H1 (cell line): ENCODE data around the gene PSMC1. TPM values are rescaled to one million over a fixed set of nuclear protein-coding genes. Genes with fewer than 3 reads are reported as not detected.

Source experiments
- CTCF ChIA-PET: fragments of 300-600 bp; sonication (Branson Sonifier 250); formaldehyde crosslinking; loops from one replicate; lab custom pipeline; 2021; ENCODE audit not compliant: partially characterized antibody; lab: Charles Lee
- POLR2A ChIA-PET: fragments of 300-600 bp; sonication (Branson Sonifier 250); formaldehyde crosslinking; loops from one replicate; lab custom pipeline; 2021; ENCODE audit warnings: inconsistent platforms; ENCODE audit not compliant: partially characterized antibody; lab: Charles Lee
- DNase-seq, 2 experiments: peaks; one replicate each; pipeline versions ENCODE4 v3.0.0 to v3.0.0-alpha.2; 2010 to 2022; ENCODE audit warnings: low spot score in 2 of 2, low read depth in 1 of 2, mixed read lengths in 1 of 2
- FAIRE-seq: peaks from 2 replicates; lab custom pipeline; 2011; peaks lifted over from hg19 to GRCh38; lab: Jason Lieb, UNC
- H2AFZ ChIP-seq: 2 replicates; pipeline ENCODE4 v1.8.1; 2012; ENCODE audit warnings: low read length, inconsistent platforms
- H2AK5ac ChIP-seq: 2 replicates; pipeline ENCODE4 v1.6.1; 2013; ENCODE audit warnings: low read depth, low read length
- H2BK120ac ChIP-seq: replicated peaks from 2 replicates; pipeline ENCODE3; 2013; ENCODE audit warnings: low read depth, low read length, inconsistent platforms
- H2BK12ac ChIP-seq: 2 replicates; pipeline ENCODE4 v1.6.1; 2013; ENCODE audit warnings: low read depth, low read length
- H2BK15ac ChIP-seq: 2 replicates; pipeline ENCODE4 v1.6.1; 2013; ENCODE audit warnings: low read length
- H2BK20ac ChIP-seq: 2 replicates; pipeline ENCODE4 v1.6.1; 2013; ENCODE audit warnings: low read length
- H2BK5ac ChIP-seq: 2 replicates; pipeline ENCODE4 v1.6.1; 2013; ENCODE audit warnings: low read depth, low read length
- H3K14ac ChIP-seq: 2 replicates; pipeline ENCODE4 v1.6.1; 2013; ENCODE audit warnings: inconsistent platforms; ENCODE audit not compliant: insufficient read length
- H3K18ac ChIP-seq: 2 replicates; pipeline ENCODE4 v1.6.1; 2013; ENCODE audit warnings: low read length; ENCODE audit errors: extremely low read depth
- H3K23ac ChIP-seq: 2 replicates; pipeline ENCODE4 v1.6.1; 2013; ENCODE audit warnings: inconsistent platforms; ENCODE audit not compliant: insufficient read length
- H3K23me2 ChIP-seq: 2 replicates; pipeline ENCODE4 v1.6.1; 2013; ENCODE audit warnings: low read depth, low read length
- H3K27ac ChIP-seq: 2 replicates; pipeline ENCODE4 v1.6.1; 2011; ENCODE audit warnings: low read depth, low read length, inconsistent platforms
- H3K27me3 ChIP-seq, 4 experiments: replicated peaks in 1 of 4; 1 replicate in 1 of 4; 2 replicates in 3 of 4; pipeline versions ENCODE4 v1.6.1 to v1.8.1; 2011 to 2013; ENCODE audit warnings: low read length in 3 of 4, mild to moderate bottlenecking in 3 of 4, inconsistent platforms in 2 of 4, mixed read lengths in 2 of 4, moderate library complexity in 1 of 4; ENCODE audit not compliant: control insufficient read depth in 3 of 4, insufficient read depth in 3 of 4; ENCODE audit errors: extremely low read depth in 1 of 4
- H3K36me3 ChIP-seq, 4 experiments: 2 replicates each; pipeline versions ENCODE4 v1.6.1 to v1.8.1; 2011 to 2013; ENCODE audit warnings: mild to moderate bottlenecking in 4 of 4, low read length in 3 of 4, moderate library complexity in 2 of 4, control low read depth in 1 of 4, inconsistent platforms in 1 of 4; ENCODE audit not compliant: insufficient read depth in 4 of 4, control insufficient read depth in 2 of 4
- H3K4ac ChIP-seq: replicated peaks from 2 replicates; pipeline ENCODE3; 2013; ENCODE audit warnings: low read length, low read depth, mixed read lengths, inconsistent platforms; ENCODE audit not compliant: insufficient read length
- H3K4me1 ChIP-seq, 4 experiments: replicated peaks in 1 of 4; 1 replicate in 1 of 4; 2 replicates in 3 of 4; pipeline versions ENCODE4 v1.6.1 to v1.8.1; 2011 to 2013; ENCODE audit warnings: low read length in 3 of 4, inconsistent platforms in 2 of 4, mixed read lengths in 1 of 4; ENCODE audit not compliant: insufficient read depth in 4 of 4, control insufficient read depth in 3 of 4
- H3K4me2 ChIP-seq, 2 experiments: 2 replicates each; pipeline versions ENCODE4 v1.6.1 to v1.8.1; 2011 to 2013; ENCODE audit warnings: low read depth in 2 of 2, low read length in 2 of 2, control low read depth in 1 of 2, inconsistent platforms in 1 of 2, mild to moderate bottlenecking in 1 of 2; ENCODE audit not compliant: insufficient read depth in 1 of 2
- H3K4me3 ChIP-seq, 4 experiments: fragments of 200-600, 300-600 bp in 1 of 4; sonication (generic), shearing (Covaris generic), sonication (Bioruptor Twin) in 1 of 4; 2 replicates each; pipeline versions ENCODE4 v1.5.1 to v1.8.1; 2011 to 2016; ENCODE audit warnings: low read length in 4 of 4, low read depth in 3 of 4, control low read depth in 2 of 4, inconsistent platforms in 2 of 4, mild to moderate bottlenecking in 2 of 4, mixed read lengths in 1 of 4, moderate library complexity in 1 of 4; ENCODE audit not compliant: insufficient read depth in 2 of 4; ENCODE audit errors: extremely low read depth in 1 of 4
- H3K56ac ChIP-seq: replicated peaks from 2 replicates; pipeline ENCODE3; 2013; ENCODE audit warnings: low read depth, mild to moderate bottlenecking, mixed read lengths, low read length, inconsistent platforms; ENCODE audit not compliant: insufficient read length
- H3K79me1 ChIP-seq: 2 replicates; pipeline ENCODE4 v1.6.1; 2013; ENCODE audit warnings: low read depth, low read length, control low read depth
- H3K79me2 ChIP-seq, 2 experiments: 2 replicates each; pipeline versions ENCODE4 v1.6.1 to v1.8.1; 2012 to 2013; ENCODE audit warnings: low read length in 2 of 2, mild to moderate bottlenecking in 2 of 2, inconsistent platforms in 1 of 2; ENCODE audit not compliant: insufficient read depth in 2 of 2, control insufficient read depth in 1 of 2
- H3K9ac ChIP-seq, 4 experiments: replicated peaks in 1 of 4; 1 replicate in 1 of 4; 2 replicates in 3 of 4; pipeline versions ENCODE4 v1.6.1 to v1.8.1; 2011 to 2013; ENCODE audit warnings: low read depth in 3 of 4, low read length in 3 of 4, control low read depth in 2 of 4, mild to moderate bottlenecking in 2 of 4, moderate library complexity in 2 of 4, inconsistent platforms in 1 of 4; ENCODE audit errors: extremely low read depth in 1 of 4
- H3K9me3 ChIP-seq, 2 experiments: 2 replicates each; pipeline versions ENCODE4 v1.6.1 to v1.8.1; 2012 to 2013; ENCODE audit warnings: mild to moderate bottlenecking in 2 of 2, moderate library complexity in 2 of 2, control low read depth in 1 of 2, inconsistent platforms in 1 of 2, low read depth in 1 of 2, low read length in 1 of 2, mixed read lengths in 1 of 2; ENCODE audit not compliant: insufficient read depth in 2 of 2
- H4K20me1 ChIP-seq, 2 experiments: replicated peaks in 1 of 2; 2 replicates each; pipeline versions ENCODE3 to v1.8.1; 2011 to 2013; ENCODE audit warnings: inconsistent platforms in 2 of 2, low read length in 2 of 2, mild to moderate bottlenecking in 1 of 2; ENCODE audit not compliant: insufficient read depth in 2 of 2, control insufficient read depth in 1 of 2
- H4K5ac ChIP-seq: 2 replicates; pipeline ENCODE4 v1.6.1; 2013; ENCODE audit warnings: low read length, low read depth, mixed read lengths, inconsistent platforms; ENCODE audit not compliant: insufficient read length
- H4K8ac ChIP-seq: 2 replicates; pipeline ENCODE4 v1.8.0; 2013; ENCODE audit warnings: mild to moderate bottlenecking, moderate library complexity, low read length, inconsistent platforms; ENCODE audit not compliant: insufficient read depth; ENCODE audit errors: extremely low read depth
- H4K91ac ChIP-seq: replicated peaks from 2 replicates; pipeline ENCODE3; 2013; ENCODE audit warnings: low read length, mixed read lengths, inconsistent platforms; ENCODE audit not compliant: insufficient read length
- CBX5 ChIP-seq: fragments of 300-800, 300-1000 bp; sonication (generic); IDR thresholded peaks from 2 replicates; pipeline ENCODE4 v1.7.1; 2016; ENCODE audit warnings: antibody characterized with exemption, low read length, low read depth
- CEBPB ChIP-seq: IDR thresholded peaks from 2 replicates; pipeline ENCODE4 v1.6.1; 2012; ENCODE audit warnings: low read depth, low read length
- EP300 ChIP-seq, 2 experiments: IDR thresholded peaks; 1 replicate in 1 of 2; 2 replicates in 1 of 2; pipeline ENCODE4 v1.6.1; 2011 to 2012; ENCODE audit warnings: low read depth in 2 of 2, low read length in 2 of 2, mild to moderate bottlenecking in 2 of 2, borderline replicate concordance in 1 of 2, inconsistent platforms in 1 of 2, moderate library complexity in 1 of 2
- FOSL1 ChIP-seq: IDR thresholded peaks from 2 replicates; pipeline ENCODE4 v1.6.1; 2011; ENCODE audit warnings: mild to moderate bottlenecking, low read depth, low read length, moderate library complexity; ENCODE audit not compliant: insufficient read depth
- RAD21 ChIP-seq, 2 experiments: IDR thresholded peaks in 1 of 2; conservative IDR thresholded peaks in 1 of 2; 2 replicates each; pipeline ENCODE4 v1.6.1; 2011; ENCODE audit warnings: low read depth in 2 of 2, low read length in 2 of 2, improper control_type of control experiment in 1 of 2, inconsistent platforms in 1 of 2, mild to moderate bottlenecking in 1 of 2, moderate library complexity in 1 of 2
- WGBS, 2 experiments: shearing (Covaris generic) in 1 of 2; methylation state at CpG; one replicate each; pipeline versions ENCODE4 v1.1.6 to v1.1.7; 2013 to 2015; ENCODE audit warnings: low lambda C conversion rate in 2 of 2, mixed read lengths in 2 of 2, inconsistent platforms in 1 of 2, low coverage in 1 of 2, missing lambda C conversion rate in 1 of 2; ENCODE audit not compliant: insufficient replicate concordance in 2 of 2, insufficient coverage in 1 of 2, insufficient read length in 1 of 2; ENCODE audit errors: extremely low coverage in 1 of 2, missing lambda C conversion rate in 1 of 2; 5-methylcytosine and 5-hydroxymethylcytosine counted together
- polyA plus RNA-seq, 7 experiments: library from polyadenylated mRNA; depleted of rRNA in 3 of 7; stranded (reverse) in 5 of 7; unstranded in 2 of 7; fragments of >200 nt in 5 of 7; fragments of 200-250 nt in 2 of 7; gene quantifications; 1 replicate in 5 of 7; 2 replicates in 1 of 7; 4 replicates in 1 of 7; pipeline versions ENCODE4 v1.2.1 to v1.2.3, GENCODE V29; 2011 to 2013; ENCODE audit warnings: missing spikeins in 2 of 7, mixed read lengths in 2 of 7
- total RNA-seq: library from RNA; stranded (reverse); fragmentation: NEBNext Ultra II Directional; extraction: Animal tissue kit (Norgen Biotek cat#: 25700); gene quantifications from 2 replicates; pipeline ENCODE4 v1.2.1, GENCODE V29; 2021

Gene PSMC1
- total and polyA plus RNA-seq, 2 of the 8 experiments (the other 6 are each of a cell fraction or from before 2014, with no cell fraction given), result 46.2 to 99.6 TPM

GRCh38 chr14:90288651-90289355, 32.5 kb downstream of the PSMC1 start:
- POLR2A ChIA-PET, result interaction anchor here (0.9 to 2.2 kb wide), 2 partner anchors 95 to 108 kb away, joined by 3 to 14 read pairs; partner anchors contain the start of gene CALM1
- H3K9me3 ChIP-seq, result no peaks in the 10 kb centered on the region
- no peak for FAIRE-seq
- TF ChIP-seq FOSL1, result no peak
- TF ChIP-seq RAD21 (IDR thresholded peaks at IDR 0.05 in 1 of 2, conservative IDR thresholded peaks at IDR 0.05 in 1 of 2; ENCODE audit: low read depth in 2 of 2, low read length in 2 of 2), result no peak
- TF ChIP-seq CBX5, result no peak
- no peak for TF ChIP-seq EP300 (IDR thresholded peaks at IDR 0.05; ENCODE audit: borderline replicate concordance in 1 of 2, low read depth in 2 of 2, low read length in 2 of 2)
- TF ChIP-seq CEBPB, result no peak

More at GRCh38 chr14:90288651-90289355, 32.5 kb downstream of the PSMC1 start:
- Histone ChIP-seq H4K8ac (no peak overlapping the region), H3K18ac (no peak overlapping the region), H3K27ac (no peak overlapping the region), H2BK20ac (no peak overlapping the region), H4K91ac (no peak overlapping the region), H2AK5ac (no peak overlapping the region), H3K4me3 (no peak overlapping the region), H2BK12ac (no peak overlapping the region), H3K79me2 (no peaks in the 10 kb centered on the region), H3K4me1 (peaks cover 0 to 8% (median 0%) of the 10 kb centered on the region in 4 experiments; a peak in 3 of 7 replicates), H3K9ac (no peak overlapping the region), H3K56ac (no peak overlapping the region), H3K14ac (no peak overlapping the region), H2BK5ac (no peak overlapping the region), H3K4me2 (no peak overlapping the region), H3K23ac (no peak overlapping the region), H3K4ac (no peak overlapping the region), H2BK15ac (no peak overlapping the region), H2AFZ (no peak overlapping the region), H3K79me1 (no peaks in the 10 kb centered on the region), H4K20me1 (no peaks in the 10 kb centered on the region), H3K23me2 (no peaks in the 10 kb centered on the region), H3K27me3 (no peaks in the 10 kb centered on the region), H4K5ac (no peak overlapping the region), H3K36me3 (peaks cover 0 to 23% (median 14%) of the 10 kb centered on the region in 4 experiments; a peak in 5 of 8 replicates), H2BK120ac (no peak overlapping the region)
- no peak for DNase-seq
- CTCF ChIA-PET, result interaction anchor here (0.5 to 5.4 kb wide), 36 partner anchors 10 to 885 kb away, joined by 3 to 34 read pairs (median 4); no protein-coding TSS in a partner anchor
- WGBS, 2 experiments, result 96% methylated on average over 12 of the region's 12 CpGs; no CpG with 5 or more reads in 1 of the 2 experiments
